A673 (cell line): ENCODE data around the gene PRRT2. TPM values are rescaled to one million over a fixed set of nuclear protein-coding genes. Genes with fewer than 3 reads are reported as not detected.

Experiments
- BruUV-seq: library from RNA; stranded (reverse); fragments of 400-500 nt; replicated peaks from 2 replicates; lab custom pipeline; 2021; lab: Mats Ljungman, UMichigan
- CTCF ChIA-PET: fragments of 300-600 bp; sonication (Branson Sonifier 250); formaldehyde crosslinking; loops from one replicate; lab custom pipeline; 2022; ENCODE audit warnings: antibody characterized with exemption; lab: Charles Lee
- POLR2A ChIA-PET: fragments of 300-600 bp; sonication (Branson Sonifier 250); formaldehyde crosslinking; loops from one replicate; lab custom pipeline; 2022; ENCODE audit warnings: antibody characterized with exemption; ENCODE audit not compliant: low non-redundant PET; lab: Charles Lee
- DNase-seq: peaks from one replicate; pipeline ENCODE4 v3.0.0-alpha.2; 2015; ENCODE audit warnings: low spot score
- H3K27ac ChIP-seq: fragments of 200-600 bp; sonication (generic); 2 replicates; pipeline ENCODE4 v1.5.1; 2016; ENCODE audit warnings: mixed run types, low read depth, mild to moderate bottlenecking, mixed read lengths, antibody characterized with exemption, low read length; ENCODE audit not compliant: poor library complexity, severe bottlenecking
- H3K27me3 ChIP-seq: fragments of 200-600 bp; sonication (generic); replicated peaks from 2 replicates; pipeline ENCODE4 v1.6.1; 2017; ENCODE audit warnings: mixed run types, low read depth, mild to moderate bottlenecking, mixed read lengths, antibody characterized with exemption, low read length; ENCODE audit not compliant: insufficient read depth, poor library complexity
- H3K36me3 ChIP-seq: fragments of 200-600 bp; sonication (generic); 2 replicates; pipeline ENCODE4 v1.6.1; 2016; ENCODE audit warnings: mixed run types, mild to moderate bottlenecking, mixed read lengths, antibody characterized with exemption, low read length; ENCODE audit not compliant: insufficient read depth, poor library complexity, severe bottlenecking
- H3K4me1 ChIP-seq: fragments of 200-600 bp; sonication (generic); 2 replicates; pipeline ENCODE4 v1.6.1; 2017; ENCODE audit warnings: mixed run types, mild to moderate bottlenecking, mixed read lengths, antibody characterized with exemption, low read length; ENCODE audit not compliant: insufficient read depth, poor library complexity, severe bottlenecking
- H3K4me3 ChIP-seq: fragments of 200-600 bp; sonication (generic); 2 replicates; pipeline ENCODE4 v1.5.1; 2016; ENCODE audit warnings: low read depth, mixed run types, mild to moderate bottlenecking, mixed read lengths, low read length; ENCODE audit not compliant: poor library complexity, severe bottlenecking
- H3K9me3 ChIP-seq: fragments of 200-600 bp; sonication (generic); 2 replicates; pipeline ENCODE4 v1.6.1; 2016; ENCODE audit warnings: mixed run types, low read depth, mild to moderate bottlenecking, mixed read lengths, antibody characterized with exemption, low read length; ENCODE audit not compliant: poor library complexity, severe bottlenecking
- CTCF ChIP-seq: fragments of 300-800, 200-600 bp; sonication (generic); conservative IDR thresholded peaks from 2 replicates; pipeline ENCODE4 v1.5.1; 2017; ENCODE audit warnings: low read depth, mild to moderate bottlenecking, antibody characterized with exemption, low read length, moderate library complexity, mixed read lengths
- EZH2 ChIP-seq: fragments of 200-600 bp; sonication (generic); IDR thresholded peaks from 2 replicates; pipeline ENCODE4 v1.6.1; 2017; ENCODE audit warnings: borderline replicate concordance, low read depth, mild to moderate bottlenecking, mixed read lengths, antibody characterized with exemption, low read length; ENCODE audit not compliant: poor library complexity, severe bottlenecking
- intact Hi-C: fragments of 100-400 bp; cut with micrococcal nuclease; formaldehyde crosslinking; loops from one replicate; pipeline ENCODE4 v1.10.0; 2022; ENCODE audit not compliant: unreplicated experiment
- total RNA-seq: library from RNA; stranded (reverse); gene quantifications from 2 replicates; pipeline ENCODE4 v1.2.3, GENCODE V29; 2021

The PRRT2 gene
- total RNA-seq, 1 experiment from 2014 or later, result 9.0 TPM

- Histone ChIP-seq H3K27ac (peak overlapping the region; percentile 95), H3K27me3 (no peaks in the 10 kb centered on the region), H3K36me3 (peaks cover 52% of the 10 kb centered on the region), H3K9me3 (no peaks in the 10 kb centered on the region), H3K4me1 (peaks cover 37% of the 10 kb centered on the region), H3K4me3 (peak overlapping the region; percentile 58)
- DNase-seq, result peak; percentile 86
- BruUV-seq, result no TSS peak
- POLR2A ChIA-PET, result interaction anchor here (0.6 kb wide), 1 partner anchor 225 kb away, joined by 17 read pairs; no protein-coding TSS in a partner anchor
- intact Hi-C loops, result no loop called here
- TF ChIP-seq EZH2 (no peak), CTCF (no peak)
- CTCF ChIA-PET, result interaction anchor here (0.6 to 2.8 kb wide), 4 partner anchors 9 to 57 kb away, joined by 3 to 22 read pairs (median 5); partner anchors contain the start of genes KIF22 and PAGR1
Observed at GRCh38 chr16:29806641-29807425, 5.2 kb upstream of the PRRT2 start.

- ChIA-PET CTCF (interaction anchor here (0.5 to 2.8 kb wide), 5 partner anchors 8 to 212 kb away, joined by 3 to 22 read pairs (median 3); partner anchors contain the start of genes KIF22 and PAGR1), POLR2A (interaction anchor here (0.6 kb wide), 1 partner anchor 225 kb away, joined by 17 read pairs; no protein-coding TSS in a partner anchor)
- intact Hi-C loops, result loop anchor here (2.0 kb wide), 1 partner anchor 213 kb away; no protein-coding TSS in a partner anchor
- peaks cover 44% of the 10 kb centered on the region for H3K36me3 ChIP-seq
- peak overlapping the region; percentile 95 for H3K27ac ChIP-seq
- no peaks in the 10 kb centered on the region for H3K27me3 ChIP-seq
- peak; percentile 98 for DNase-seq
- H3K4me3 ChIP-seq, result peak overlapping the region; percentile 58
- BruUV-seq, result TSS peak; percentile 26
- TF ChIP-seq EZH2 (no peak), CTCF (peak; percentile 53)
- no peaks in the 10 kb centered on the region for H3K9me3 ChIP-seq
- H3K4me1 ChIP-seq, result peaks cover 37% of the 10 kb centered on the region
Observed at GRCh38 chr16:29807426-29808218, 4.4 kb upstream of the PRRT2 start.

- ChIA-PET POLR2A (no interaction called here), CTCF (interaction anchor here (0.9 to 2.8 kb wide), 3 partner anchors 7 to 40 kb away, joined by 3 to 22 read pairs (median 9); partner anchors contain the start of genes KIF22 and PAGR1)
- TF ChIP-seq EZH2, result no peak
- no peak for TF ChIP-seq CTCF
- H3K4me3 ChIP-seq, result peak overlapping the region; percentile 58
- H3K27me3 ChIP-seq, result no peaks in the 10 kb centered on the region
- BruUV-seq, result no TSS peak
- H3K9me3 ChIP-seq, result no peaks in the 10 kb centered on the region
- intact Hi-C loops, result loop anchor here (2.0 kb wide), 1 partner anchor 212 kb away; no protein-coding TSS in a partner anchor
- peaks cover 40% of the 10 kb centered on the region for H3K4me1 ChIP-seq
- H3K36me3 ChIP-seq, result peaks cover 37% of the 10 kb centered on the region
- DNase-seq, result no peak
- peak overlapping the region; percentile 95 for H3K27ac ChIP-seq
Observed at GRCh38 chr16:29808219-29808900, 3.6 kb upstream of the PRRT2 start.
